Hepatocyte (in vitro differentiated cells): Measurements from ENCODE around the gene HSPBAP1. TPM values are rescaled to one million over a fixed set of nuclear protein-coding genes. Genes with fewer than 3 reads are reported as not detected.

ENCODE experiments used
- DNase-seq: peaks from one replicate; pipeline ENCODE4 v3.0.0-alpha.2; 2016; ENCODE audit warnings: low spot score
- H2AFZ ChIP-seq: fragments of 200-600 bp; sonication (generic); 2 replicates; pipeline ENCODE4 v1.6.0; 2016; ENCODE audit warnings: antibody characterized with exemption, mild to moderate bottlenecking
- H3K27ac ChIP-seq: fragments of 200-600 bp; sonication (generic); 2 replicates; pipeline ENCODE4 v1.5.1; 2016; ENCODE audit warnings: mild to moderate bottlenecking
- H3K27me3 ChIP-seq: fragments of 200-600 bp; sonication (generic); 2 replicates; pipeline ENCODE4 v1.6.1; 2016
- H3K36me3 ChIP-seq: fragments of 200-600 bp; sonication (generic); replicated peaks from 2 replicates; pipeline ENCODE4 v1.5.1; 2016; ENCODE audit warnings: low read depth; ENCODE audit not compliant: insufficient read depth
- H3K4me1 ChIP-seq: fragments of 200-600 bp; sonication (generic); 2 replicates; pipeline ENCODE4 v1.5.1; 2016; ENCODE audit warnings: mild to moderate bottlenecking, moderate library complexity; ENCODE audit not compliant: insufficient read depth
- H3K4me2 ChIP-seq: fragments of 200-600 bp; sonication (generic); 2 replicates; pipeline ENCODE4 v1.6.0; 2016
- H3K4me3 ChIP-seq: fragments of 200-600 bp; sonication (generic); 2 replicates; pipeline ENCODE4 v1.5.1; 2016; ENCODE audit warnings: mild to moderate bottlenecking
- H3K79me2 ChIP-seq: fragments of 200-600 bp; sonication (generic); 2 replicates; pipeline ENCODE4 v1.6.0; 2017; ENCODE audit warnings: mild to moderate bottlenecking
- H3K9me2 ChIP-seq: fragments of 200-600 bp; sonication (generic); replicated peaks from 2 replicates; pipeline ENCODE4 v1.6.0; 2017; ENCODE audit warnings: mild to moderate bottlenecking; ENCODE audit not compliant: insufficient read depth
- H3K9me3 ChIP-seq: fragments of 200-600 bp; sonication (generic); 2 replicates; pipeline ENCODE4 v1.5.1; 2016; ENCODE audit warnings: low read depth, mild to moderate bottlenecking
- H4K20me1 ChIP-seq: fragments of 200-600 bp; sonication (generic); 2 replicates; pipeline ENCODE4 v1.6.0; 2016; ENCODE audit warnings: mild to moderate bottlenecking; ENCODE audit not compliant: insufficient read depth, poor library complexity, severe bottlenecking
- EZH2 ChIP-seq: fragments of 200-600 bp; sonication (generic); IDR thresholded peaks from 2 replicates; pipeline ENCODE4 v1.6.1; 2016; ENCODE audit warnings: antibody characterized with exemption, mild to moderate bottlenecking, borderline replicate concordance
- EZH2phosphoT487 ChIP-seq: fragments of 200-600 bp; sonication (generic); IDR thresholded peaks from one replicate; pipeline ENCODE4 v1.6.1; 2018; ENCODE audit warnings: antibody characterized with exemption, mild to moderate bottlenecking, low read depth, moderate library complexity; ENCODE audit not compliant: unreplicated experiment, severe bottlenecking
- WGBS: methylation state at CpG from one replicate; pipeline ENCODE4 v1.1.6; 2016; ENCODE audit warnings: low lambda C conversion rate; ENCODE audit errors: missing lambda C conversion rate; 5-methylcytosine and 5-hydroxymethylcytosine counted together
- polyA plus RNA-seq: library from polyadenylated mRNA; unstranded; fragments of >200 nt; fragmentation: Nextera tagmentation; extraction: Ambion mirVana; gene quantifications from 2 replicates; pipeline ENCODE4 v1.2.1, GENCODE V29; 2016
- total RNA-seq: library from RNA; depleted of rRNA; stranded (reverse); fragments of >200 nt; gene quantifications from 2 replicates; pipeline ENCODE4 v1.2.3, GENCODE V29; 2014
- TF ChIP-seq, protein P1 (sequence below): fragments of 200-600 bp; sonication (generic); IDR thresholded peaks from 2 replicates; pipeline ENCODE4 v1.5.1; 2016; ENCODE audit warnings: antibody characterized with exemption, mild to moderate bottlenecking; ENCODE audit not compliant: poor library complexity

HSPBAP1 gene
- total and polyA plus RNA-seq, 2 experiments from 2014 or later: 6.2 to 11.0 TPM

- no peak for DNase-seq
- no peaks in the 10 kb centered on the region for H3K79me2 ChIP-seq
- H3K27ac ChIP-seq: no peak overlapping the region
- H2AFZ ChIP-seq: no peak overlapping the region
- no peaks in the 10 kb centered on the region for H3K4me1 ChIP-seq
- H3K36me3 ChIP-seq: no peaks in the 10 kb centered on the region
- no peaks in the 10 kb centered on the region for H3K9me3 ChIP-seq
- no peak for TF ChIP-seq EZH2phosphoT487
- TF ChIP-seq, protein P1, sequence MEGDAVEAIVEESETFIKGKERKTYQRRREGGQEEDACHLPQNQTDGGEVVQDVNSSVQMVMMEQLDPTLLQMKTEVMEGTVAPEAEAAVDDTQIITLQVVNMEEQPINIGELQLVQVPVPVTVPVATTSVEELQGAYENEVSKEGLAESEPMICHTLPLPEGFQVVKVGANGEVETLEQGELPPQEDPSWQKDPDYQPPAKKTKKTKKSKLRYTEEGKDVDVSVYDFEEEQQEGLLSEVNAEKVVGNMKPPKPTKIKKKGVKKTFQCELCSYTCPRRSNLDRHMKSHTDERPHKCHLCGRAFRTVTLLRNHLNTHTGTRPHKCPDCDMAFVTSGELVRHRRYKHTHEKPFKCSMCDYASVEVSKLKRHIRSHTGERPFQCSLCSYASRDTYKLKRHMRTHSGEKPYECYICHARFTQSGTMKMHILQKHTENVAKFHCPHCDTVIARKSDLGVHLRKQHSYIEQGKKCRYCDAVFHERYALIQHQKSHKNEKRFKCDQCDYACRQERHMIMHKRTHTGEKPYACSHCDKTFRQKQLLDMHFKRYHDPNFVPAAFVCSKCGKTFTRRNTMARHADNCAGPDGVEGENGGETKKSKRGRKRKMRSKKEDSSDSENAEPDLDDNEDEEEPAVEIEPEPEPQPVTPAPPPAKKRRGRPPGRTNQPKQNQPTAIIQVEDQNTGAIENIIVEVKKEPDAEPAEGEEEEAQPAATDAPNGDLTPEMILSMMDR: no peak
- TF ChIP-seq EZH2: no peak
- H3K4me3 ChIP-seq: no peak overlapping the region
- H4K20me1 ChIP-seq: no peaks in the 10 kb centered on the region
- H3K9me2 ChIP-seq: no peaks in the 10 kb centered on the region
- H3K4me2 ChIP-seq: no peak overlapping the region
- H3K27me3 ChIP-seq: no peaks in the 10 kb centered on the region
- WGBS: 95% methylated on average over 8 of the region's 8 CpGs
Observed at GRCh38 chr3:122728756-122729514, 64.7 kb downstream of the HSPBAP1 start.

DNA sequence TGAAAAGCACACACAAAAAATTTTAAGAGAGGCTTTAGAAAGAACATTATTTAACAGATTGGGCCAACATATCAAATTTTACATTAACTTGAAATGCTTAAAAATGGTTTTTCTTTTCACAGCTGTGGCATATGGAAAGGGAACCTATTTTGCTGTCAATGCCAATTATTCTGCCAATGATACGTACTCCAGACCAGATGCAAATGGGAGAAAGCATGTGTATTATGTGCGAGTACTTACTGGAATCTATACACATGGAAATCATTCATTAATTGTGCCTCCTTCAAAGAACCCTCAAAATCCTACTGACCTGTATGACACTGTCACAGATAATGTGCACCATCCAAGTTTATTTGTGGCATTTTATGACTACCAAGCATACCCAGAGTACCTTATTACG is 65.4 kb downstream of the HSPBAP1 start:
- no peaks in the 10 kb centered on the region for H3K36me3 ChIP-seq
- no peak overlapping the region for H3K4me2 ChIP-seq
- H3K79me2 ChIP-seq: no peaks in the 10 kb centered on the region
- no peaks in the 10 kb centered on the region for H3K27me3 ChIP-seq
- H3K4me1 ChIP-seq: no peaks in the 10 kb centered on the region
- H3K27ac ChIP-seq: no peak overlapping the region
- H2AFZ ChIP-seq: no peak overlapping the region
- no peaks in the 10 kb centered on the region for H3K9me2 ChIP-seq
- H4K20me1 ChIP-seq: no peaks in the 10 kb centered on the region
- no peaks in the 10 kb centered on the region for H3K9me3 ChIP-seq
- DNase-seq: no peak
- 85% methylated on average over 3 of the region's 3 CpGs for WGBS
- no peak overlapping the region for H3K4me3 ChIP-seq
- TF ChIP-seq, protein P1: no peak
- TF ChIP-seq EZH2phosphoT487 (no peak), EZH2 (no peak)

DNA sequence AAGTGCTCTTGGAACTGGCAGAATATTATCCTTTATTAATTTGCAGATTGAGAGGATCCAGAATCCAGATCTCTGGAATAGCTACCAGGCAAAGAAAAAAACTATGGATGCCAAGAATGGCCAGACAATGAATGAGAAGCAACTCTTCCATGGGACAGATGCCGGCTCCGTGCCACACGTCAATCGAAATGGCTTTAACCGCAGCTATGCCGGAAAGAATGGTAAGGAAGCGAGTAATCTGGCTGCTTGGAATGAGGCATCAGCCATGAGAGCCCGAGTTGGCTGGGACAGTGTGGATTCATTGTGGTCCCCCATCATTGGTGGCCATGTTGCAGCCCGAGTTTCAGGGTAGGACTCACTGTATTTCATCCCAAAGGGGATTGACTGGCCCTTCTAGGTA is 65.9 kb downstream of the HSPBAP1 start:
- WGBS: 94% methylated on average over 9 of the region's 9 CpGs

More for the DNA sequence above, 65.9 kb downstream of the HSPBAP1 start:
- H3K27me3 ChIP-seq: no peaks in the 10 kb centered on the region
- no peaks in the 10 kb centered on the region for H3K9me3 ChIP-seq
- no peak overlapping the region for H3K27ac ChIP-seq
- no peak for DNase-seq
- TF ChIP-seq EZH2phosphoT487 (no peak), EZH2 (no peak)
- TF ChIP-seq, protein P1: no peak
- H3K79me2 ChIP-seq: no peaks in the 10 kb centered on the region
- no peaks in the 10 kb centered on the region for H4K20me1 ChIP-seq
- H2AFZ ChIP-seq: no peak overlapping the region
- H3K4me3 ChIP-seq: no peak overlapping the region
- H3K36me3 ChIP-seq: no peaks in the 10 kb centered on the region
- no peaks in the 10 kb centered on the region for H3K9me2 ChIP-seq
- no peaks in the 10 kb centered on the region for H3K4me1 ChIP-seq
- no peak overlapping the region for H3K4me2 ChIP-seq
